Liver (tissue), 9 donors: ENCODE measurements around the gene PRSS56. TPM values are rescaled to one million over a fixed set of nuclear protein-coding genes. Genes with fewer than 3 reads are reported as not detected.

Source experiments
- DNase-seq: peaks from one replicate; pipeline ENCODE4 v3.0.0-alpha.2; 2017; ENCODE audit warnings: low spot score
- H3K27ac ChIP-seq, 2 donors: one replicate each; pipeline ENCODE4 v1.7.0; 2013; ENCODE audit warnings: inconsistent platforms in 2 of 2, low read length in 2 of 2, control low read depth in 1 of 2, low read depth in 1 of 2, mild to moderate bottlenecking in 1 of 2
- H3K27me3 ChIP-seq, 4 donors: one replicate each; pipeline versions ENCODE4 v1.6.1 to v1.7.0; 2013; ENCODE audit warnings: low read length in 3 of 4, inconsistent platforms in 1 of 4, mild to moderate bottlenecking in 1 of 4, moderate library complexity in 1 of 4; ENCODE audit not compliant: control insufficient read depth in 4 of 4, insufficient read depth in 4 of 4
- H3K36me3 ChIP-seq, 4 donors: one replicate each; pipeline versions ENCODE4 v1.6.1 to v1.7.0; 2013; ENCODE audit warnings: low read length in 3 of 4, mild to moderate bottlenecking in 3 of 4, low read depth in 1 of 4, moderate library complexity in 1 of 4; ENCODE audit not compliant: control insufficient read depth in 4 of 4, insufficient read depth in 3 of 4
- H3K4me1 ChIP-seq, 4 donors: one replicate each; pipeline versions ENCODE4 v1.6.1 to v1.7.0; 2013; ENCODE audit warnings: low read length in 3 of 4, mild to moderate bottlenecking in 3 of 4, moderate library complexity in 1 of 4; ENCODE audit not compliant: control insufficient read depth in 4 of 4, insufficient read depth in 4 of 4
- H3K4me3 ChIP-seq, 3 donors: one replicate each; pipeline versions ENCODE4 v1.6.1 to v1.7.0; 2013; ENCODE audit warnings: low read length in 3 of 3, control low read depth in 1 of 3, low read depth in 1 of 3, mild to moderate bottlenecking in 1 of 3
- H3K9ac ChIP-seq, 2 donors: one replicate each; pipeline ENCODE4 v1.7.0; 2013; ENCODE audit warnings: low read length in 2 of 2, mild to moderate bottlenecking in 2 of 2, moderate library complexity in 2 of 2, control low read depth in 1 of 2, low read depth in 1 of 2
- H3K9me3 ChIP-seq, 4 donors: one replicate each; pipeline versions ENCODE4 v1.6.1 to v1.7.0; 2013; ENCODE audit warnings: low read length in 3 of 4; ENCODE audit not compliant: control insufficient read depth in 4 of 4
- ATF3 ChIP-seq: IDR thresholded peaks from 2 replicates; pipeline ENCODE4 v1.6.1; 2016; ENCODE audit warnings: antibody characterized with exemption
- CTCF ChIP-seq: fragments of 150-350 bp; IDR thresholded peaks from 2 replicates; pipeline ENCODE4 v1.5.1; 2017; ENCODE audit warnings: improper control_type of control experiment, low read depth, low read length; ENCODE audit not compliant: missing input control
- EGR1 ChIP-seq, 2 donors: IDR thresholded peaks; 2 replicates each; pipeline ENCODE4 v1.6.1; 2016 to 2018; ENCODE audit warnings: antibody characterized with exemption in 2 of 2, low read depth in 2 of 2
- FOXA1 ChIP-seq: IDR thresholded peaks from 2 replicates; pipeline ENCODE4 v1.6.1; 2016; ENCODE audit warnings: antibody characterized with exemption
- FOXA2 ChIP-seq: IDR thresholded peaks from 2 replicates; pipeline ENCODE4 v1.6.1; 2016; ENCODE audit warnings: antibody characterized with exemption
- GABPA ChIP-seq, 2 donors: IDR thresholded peaks in 1 of 2; conservative IDR thresholded peaks in 1 of 2; 2 replicates each; pipeline ENCODE4 v1.6.1; 2016; ENCODE audit warnings: antibody characterized with exemption in 2 of 2, mild to moderate bottlenecking in 1 of 2, moderate library complexity in 1 of 2
- HNF4A ChIP-seq, 2 donors: conservative IDR thresholded peaks; 2 replicates each; pipeline ENCODE4 v1.6.1; 2016; ENCODE audit warnings: antibody characterized with exemption in 2 of 2, mild to moderate bottlenecking in 2 of 2
- HNF4G ChIP-seq: IDR thresholded peaks from 2 replicates; pipeline ENCODE4 v1.6.1; 2016; ENCODE audit warnings: antibody characterized with exemption
- JUND ChIP-seq, 2 donors: IDR thresholded peaks; 2 replicates each; pipeline ENCODE4 v1.6.1; 2016; ENCODE audit warnings: antibody characterized with exemption in 2 of 2
- MAX ChIP-seq: IDR thresholded peaks from 2 replicates; pipeline ENCODE4 v1.6.1; 2016; ENCODE audit warnings: antibody characterized with exemption
- NR2F2 ChIP-seq: IDR thresholded peaks from 2 replicates; pipeline ENCODE4 v1.6.1; 2016; ENCODE audit warnings: antibody characterized with exemption
- RAD21 ChIP-seq, 2 donors: IDR thresholded peaks; 2 replicates each; pipeline ENCODE4 v1.6.1; 2016; ENCODE audit warnings: antibody characterized with exemption in 2 of 2, mild to moderate bottlenecking in 2 of 2
- REST ChIP-seq: IDR thresholded peaks from 2 replicates; pipeline ENCODE4 v1.6.1; 2016; ENCODE audit warnings: antibody characterized with exemption, mild to moderate bottlenecking
- RXRA ChIP-seq, 2 donors: IDR thresholded peaks; 2 replicates each; pipeline ENCODE4 v1.6.1; 2017 to 2018; ENCODE audit warnings: antibody characterized with exemption in 2 of 2, mild to moderate bottlenecking in 1 of 2
- SP1 ChIP-seq: IDR thresholded peaks from 2 replicates; pipeline ENCODE4 v1.6.1; 2018; ENCODE audit warnings: antibody characterized with exemption, mild to moderate bottlenecking
- TAF1 ChIP-seq: conservative IDR thresholded peaks from 2 replicates; pipeline ENCODE4 v1.6.1; 2016; ENCODE audit warnings: antibody characterized with exemption, mild to moderate bottlenecking
- YY1 ChIP-seq: IDR thresholded peaks from 2 replicates; pipeline ENCODE4 v1.6.1; 2016; ENCODE audit warnings: antibody characterized with exemption, mild to moderate bottlenecking
- ZBTB33 ChIP-seq: IDR thresholded peaks from 2 replicates; pipeline ENCODE4 v1.6.1; 2016; ENCODE audit warnings: antibody characterized with exemption
- WGBS: extraction: QIAGEN DNeasy Blood & Tissue Kit; methylation state at CpG from one replicate; pipeline ENCODE4 v1.1.7; 2013; 5-methylcytosine and 5-hydroxymethylcytosine counted together
- polyA plus RNA-seq, 2 donors: library from polyadenylated mRNA; stranded (reverse) in 1 of 2; unstranded in 1 of 2; fragments of 200-250 nt in 1 of 2; fragments of >200 nt in 1 of 2; fragmentation: Nextera tagmentation in 1 of 2; extraction: Ambion mirVana in 1 of 2; gene quantifications; one replicate each; pipeline versions ENCODE4 v1.2.1 to v1.2.3, GENCODE V29; 2013 to 2015
- total RNA-seq, 2 donors: library from RNA; depleted of rRNA; stranded (reverse); fragments of >200 nt; gene quantifications; one replicate each; pipeline ENCODE4 v1.2.3, GENCODE V29; 2014
- donor health status: healthy.
- donor health status: healthy.
- donor health status: healthy.
- donor health status: healthy.
- donor health status: healthy.

PRSS56 gene
- total and polyA plus RNA-seq, 4 donors: 0.02 TPM; not detected in 3

GRCh38 chr2:232550354-232551249 is 30.4 kb downstream of the PRSS56 start, which contains the start of the genes EIF4E2 and TIGD1:
Gene EIF4E2, plus strand, starts transcription at chr2:232550689. Its CDS starts 36 bp downstream, at chr2:232550725.
Gene TIGD1, minus strand, starts transcription at chr2:232550557. Its CDS starts 675 bp downstream, at chr2:232549882.
- Histone ChIP-seq H3K9ac (peak within 1 kb of the TSS; percentile 92 to 94), H3K36me3 (peaks cover 0 to 10% (median under 1%) of the 10 kb centered on the region in 4 donors), H3K27ac (peak within 1 kb of the TSS; percentile 95 to 99), H3K9me3 (no peaks in the 10 kb centered on the region), H3K4me3 (peak within 1 kb of the TSS; percentile 83 to 94 (median 87)), H3K27me3 (no peaks in the 10 kb centered on the region), H3K4me1 (peaks cover 2 to 26% (median 14%) of the 10 kb centered on the region in 4 donors)
- TF ChIP-seq NR2F2: peak; percentile 14
- TF ChIP-seq ZBTB33: peak; percentile 39
- TF ChIP-seq JUND (IDR thresholded peaks at IDR 0.05): no peak
- peak in 1 of 2 donors; percentile 2 for TF ChIP-seq RAD21 (IDR thresholded peaks at IDR 0.05)
- TF ChIP-seq HNF4G: no peak
- no peak for TF ChIP-seq FOXA1
- no peak for TF ChIP-seq FOXA2
- TF ChIP-seq CTCF: no peak
- peak; percentile 24 to 37 for TF ChIP-seq EGR1 (IDR thresholded peaks at IDR 0.05; ENCODE audit: low read depth in 2 of 2)
- peak; percentile 96 to 98 for TF ChIP-seq GABPA (IDR thresholded peaks at IDR 0.05 in 1 of 2, conservative IDR thresholded peaks at IDR 0.05 in 1 of 2)
- TF ChIP-seq REST: peak; percentile 94
- TF ChIP-seq MAX: peak; percentile 80
- peak; percentile 94 for TF ChIP-seq YY1
- TF ChIP-seq HNF4A (conservative IDR thresholded peaks at IDR 0.05): peak in 1 of 2 donors; percentile 34
- TF ChIP-seq RXRA (IDR thresholded peaks at IDR 0.05): peak; percentile 30 to 36
- TF ChIP-seq ATF3: no peak
- TF ChIP-seq SP1: peak; percentile 50
- peak; percentile 82 for TF ChIP-seq TAF1
- peak; percentile 91 for DNase-seq
- WGBS: under 1% methylated on average over 81 of the region's 81 CpGs
